ENCODE data around the gene CRAT. TPM values are rescaled to one million over a fixed set of nuclear protein-coding genes. Genes with fewer than 3 reads are reported as not detected.

CRAT gene
- total RNA-seq, 1 donor from 2014 or later = 28.7 TPM

GRCh38 chr9:129060991-129061390, 49.6 kb downstream of the CRAT start:
- no peak for DNase-seq

- DNase-seq = no peak
Measured at GRCh38 chr9:129059796-129060785, 50.5 kb downstream of the CRAT start.

- DNase-seq = no peak
Measured at GRCh38 chr9:129058965-129059795, 51.4 kb downstream of the CRAT start.

- DNase-seq = no peak
Measured at GRCh38 chr9:129054163-129054851, 56.3 kb downstream of the CRAT start.

- DNase-seq = no peak
Measured at GRCh38 chr9:129053020-129053419, 57.6 kb downstream of the CRAT start.

- no peak for DNase-seq
Measured at GRCh38 chr9:129052592-129052991, 58.0 kb downstream of the CRAT start.

Other genes with a start within 250 kb of the CRAT start
- 3.4 TPM for gene KYAT1, start 228.8 kb downstream of the CRAT start, total RNA-seq
- gene LRRC8A, start 228.7 kb downstream of the CRAT start, total RNA-seq = 27.5 TPM
- gene PHYHD1, start 189.8 kb downstream of the CRAT start, total RNA-seq = 13.5 TPM
- 7.8 TPM for gene DOLK, start 163.2 kb downstream of the CRAT start, total RNA-seq
- gene NUP188, start 163.1 kb downstream of the CRAT start, total RNA-seq = 49.8 TPM
- gene SH3GLB2, start 82.5 kb downstream of the CRAT start, total RNA-seq = 33.0 TPM
- 16.2 TPM for gene MIGA2, start 74.2 kb downstream of the CRAT start, total RNA-seq
- gene DOLPP1, start 29.7 kb downstream of the CRAT start, total RNA-seq = 6.2 TPM
- 42.2 TPM for gene PTPA, start 622 bp upstream of the CRAT start, total RNA-seq
- 23.0 TPM for gene IER5L, start 67.5 kb upstream of the CRAT start, total RNA-seq